ENCODE measurements around the gene CSNK1E.

Gene CSNK1E

DNA sequence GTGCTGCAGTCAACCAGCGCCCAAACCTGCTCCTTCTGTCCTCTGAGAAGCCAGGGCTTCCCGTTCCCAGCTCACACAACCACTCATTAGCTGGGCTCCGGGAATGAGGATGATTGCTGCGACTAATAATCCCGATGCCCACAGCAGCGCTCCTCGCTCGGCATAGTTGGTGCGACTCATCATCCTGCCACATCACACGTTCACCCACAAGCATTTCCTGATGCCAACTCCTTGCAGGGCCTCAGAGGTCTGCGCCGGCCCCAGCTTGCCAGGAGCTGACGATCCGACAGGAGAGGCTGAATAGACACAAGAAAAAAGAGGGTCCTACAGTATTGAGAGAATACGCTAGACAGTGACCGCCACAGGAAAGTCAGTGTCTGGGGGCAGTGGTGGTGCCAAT is 10.6 kb upstream of the CSNK1E start:
- DNase-seq: no peak

DNA sequence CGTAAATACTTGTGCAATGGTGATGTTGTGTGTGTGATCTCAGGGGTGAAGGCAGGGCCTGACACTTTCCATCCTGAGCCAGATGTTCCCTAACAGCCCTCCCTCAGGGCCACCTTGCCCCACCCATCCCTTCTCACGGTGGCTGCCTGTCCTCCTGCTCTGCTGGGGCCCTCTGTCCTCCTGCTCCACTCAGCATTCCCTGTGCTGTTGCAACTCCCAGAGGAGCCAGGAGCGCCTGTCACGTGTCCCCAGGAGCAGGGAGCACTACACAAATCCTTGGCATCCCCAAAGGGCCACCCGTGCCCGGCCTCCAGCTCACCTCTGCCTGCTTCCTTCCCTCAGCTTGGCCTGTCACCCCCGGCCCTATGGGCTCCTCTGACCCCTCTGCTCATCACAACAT is 10.2 kb upstream of the CSNK1E start:
- no peak for DNase-seq

DNA sequence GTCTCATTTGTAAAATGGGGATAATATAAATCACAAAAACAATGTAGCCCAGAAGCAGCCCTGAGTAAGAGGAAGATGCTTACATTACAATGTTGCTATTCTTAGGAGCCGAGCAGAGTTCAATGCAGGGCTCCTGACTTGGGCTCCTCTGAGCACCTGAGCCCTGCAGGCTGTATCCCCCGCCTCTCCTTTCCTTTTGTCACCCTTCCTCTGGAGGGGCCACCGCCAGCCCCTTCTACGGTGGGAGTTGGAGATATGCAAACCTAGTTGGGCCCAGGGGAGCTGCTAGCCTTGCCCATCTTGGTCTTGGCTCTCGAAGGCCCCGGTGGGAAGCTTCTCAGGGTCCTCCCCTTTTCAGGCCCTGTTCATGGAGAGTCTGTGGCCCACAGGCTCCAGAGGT is 8.4 kb upstream of the CSNK1E start:
- no peak for DNase-seq

DNA sequence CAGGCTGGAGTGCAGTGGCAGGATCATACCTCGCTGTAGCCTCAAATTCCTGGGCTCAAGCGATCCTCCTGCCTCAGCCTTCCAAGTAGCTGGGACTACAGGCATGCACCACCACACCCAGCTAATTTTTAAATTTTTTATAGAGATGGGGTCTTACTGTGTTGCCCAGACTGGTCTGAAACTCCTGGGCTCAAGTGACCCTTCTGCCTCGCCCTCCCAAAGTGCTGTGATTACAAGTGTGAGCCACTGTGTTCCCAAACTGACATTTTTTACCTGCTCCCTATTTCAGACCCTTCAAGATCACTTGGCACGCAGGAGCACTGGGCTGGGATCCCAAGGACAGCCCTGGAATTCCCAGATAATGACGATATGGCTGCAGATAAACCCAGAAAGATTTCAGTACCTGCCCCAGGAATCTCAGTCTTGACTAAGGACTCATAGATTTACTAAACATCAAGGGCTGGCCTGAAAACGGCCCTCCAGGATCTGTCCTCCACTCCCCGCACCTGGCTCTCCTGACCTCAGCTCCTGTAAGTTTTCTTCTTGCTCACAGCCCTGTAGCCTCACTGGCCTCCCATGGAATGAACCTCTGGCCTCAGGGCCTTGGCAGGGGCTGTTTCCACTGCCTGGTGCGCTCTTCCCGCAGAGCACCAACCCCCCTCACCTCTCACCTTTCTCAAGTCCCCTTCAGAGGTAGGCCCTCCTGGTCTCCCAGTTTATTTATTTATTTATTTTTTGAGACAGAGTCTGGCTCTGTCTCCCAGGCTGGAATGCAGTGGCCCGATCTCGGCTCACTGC is 3.6 kb upstream of the CSNK1E start:
- no peak for DNase-seq

DNA sequence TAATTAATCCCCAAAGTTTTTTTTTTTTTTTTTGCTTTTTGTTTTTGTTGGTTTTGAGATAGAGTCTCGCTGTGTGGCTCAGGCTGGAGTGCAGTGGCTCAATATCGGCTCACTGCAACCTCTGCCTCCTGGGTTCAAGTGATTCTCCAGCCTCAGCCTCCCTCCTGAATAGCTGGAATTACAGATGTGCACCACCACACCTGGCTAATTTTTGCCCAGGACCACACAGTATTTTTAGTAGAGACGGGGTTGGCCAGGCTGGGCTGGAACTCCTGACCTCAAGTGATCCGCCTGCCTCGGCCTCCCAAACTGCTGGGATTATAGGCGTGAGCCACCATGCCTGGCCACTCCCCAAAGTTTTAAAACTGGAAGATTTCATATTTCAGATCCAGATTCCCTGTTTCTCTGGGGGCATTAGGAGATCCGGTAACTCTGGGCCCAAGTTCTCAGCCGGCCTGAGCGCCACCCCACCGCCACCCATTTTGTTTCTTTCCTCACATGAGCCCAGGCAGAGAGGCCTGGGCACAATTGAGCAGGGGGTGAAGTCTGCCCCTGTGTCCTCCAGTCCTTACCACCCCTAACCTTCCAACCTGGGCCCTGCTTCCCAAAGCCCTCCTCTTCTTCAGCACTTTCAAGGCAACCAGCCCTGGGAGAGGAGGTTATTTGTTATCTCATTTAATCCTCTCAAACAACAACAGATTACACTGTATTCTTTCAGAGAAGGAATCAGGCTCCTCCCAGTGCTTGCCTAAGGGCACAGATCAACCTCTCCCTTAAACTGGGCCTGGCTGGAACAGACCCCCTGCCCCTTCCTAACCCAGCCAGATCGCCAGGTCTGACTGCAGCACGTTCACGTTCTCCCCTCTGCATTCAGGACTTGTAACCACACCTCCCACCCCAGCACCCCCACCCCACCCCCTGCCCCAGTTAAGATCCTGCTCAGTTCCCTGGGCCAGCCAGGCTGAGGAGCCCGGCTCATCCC is 1.9 kb upstream of the CSNK1E start:
- DNase-seq: no peak

DNA sequence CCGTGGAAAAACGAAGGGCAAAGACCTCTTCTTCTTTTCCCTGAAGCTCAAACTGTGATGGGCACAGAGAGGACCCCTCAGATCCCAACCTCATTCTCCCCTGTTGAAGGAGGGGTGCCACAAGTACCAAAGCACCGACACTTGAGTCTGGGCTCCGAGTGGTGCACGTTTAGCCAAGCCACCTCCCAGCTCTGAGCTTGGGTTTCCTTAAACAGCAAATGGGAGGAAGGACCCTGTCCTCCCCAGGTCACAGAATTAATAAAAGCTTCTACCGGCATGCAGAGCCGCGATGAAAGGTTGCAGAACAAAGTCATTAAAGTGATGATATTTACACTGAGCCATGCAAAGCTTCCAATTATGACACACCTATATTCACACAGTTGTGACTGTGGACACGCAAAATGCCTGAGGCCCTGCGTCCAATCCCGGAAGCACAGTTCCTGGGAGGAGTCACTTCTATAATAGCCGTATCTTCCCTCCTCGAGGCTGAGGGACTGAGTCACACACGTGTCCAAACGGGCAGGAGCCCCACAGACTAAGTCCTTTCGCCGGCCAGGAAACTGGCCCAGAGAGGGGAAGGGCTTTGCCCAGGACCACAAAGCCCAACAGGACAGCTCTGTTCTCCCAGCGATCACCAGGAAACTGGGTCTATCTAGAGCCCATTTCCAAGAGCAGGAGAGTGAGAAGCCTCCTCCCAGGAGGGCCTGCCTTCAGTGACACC is 922 bp upstream of the CSNK1E start:
- DNase-seq: no peak

DNA sequence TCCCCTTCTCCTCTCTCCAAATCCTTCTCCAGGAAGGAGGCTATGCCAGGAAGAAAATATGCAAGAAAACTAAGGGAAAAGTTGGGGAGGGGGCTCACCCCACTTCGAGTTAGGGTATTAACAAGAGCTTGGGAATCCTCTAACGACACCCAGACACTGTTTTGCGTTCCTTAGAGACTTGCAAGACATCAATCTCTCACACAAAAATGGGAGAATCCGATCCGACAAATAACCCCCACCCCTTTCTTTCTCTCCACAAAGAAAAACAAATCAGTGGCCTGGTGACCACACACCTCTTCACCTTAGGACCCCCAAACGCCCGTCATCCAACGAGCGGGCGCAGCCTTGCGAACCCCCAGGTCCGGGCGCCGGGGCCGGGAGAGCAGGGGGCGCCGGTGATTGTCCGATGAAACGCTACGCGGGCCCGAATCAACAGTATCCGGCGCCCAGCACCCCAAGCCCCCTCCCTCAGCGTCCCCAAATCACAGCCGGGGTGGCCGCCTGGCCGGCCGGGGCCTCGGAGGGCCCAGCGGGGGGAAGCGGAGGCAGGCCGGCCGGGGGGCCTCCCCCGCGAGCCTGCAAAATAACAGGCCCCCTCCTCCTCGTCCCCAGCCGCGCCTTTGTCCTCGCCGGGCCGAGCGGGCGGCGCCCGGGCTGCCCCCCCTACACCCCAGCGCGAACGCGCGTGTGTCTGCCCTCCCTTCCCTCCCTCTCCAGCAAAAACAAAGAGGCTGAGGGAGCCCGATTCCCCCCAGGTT is 690 bp downstream of the CSNK1E start:
- DNase-seq: peak; percentile 84

DNA sequence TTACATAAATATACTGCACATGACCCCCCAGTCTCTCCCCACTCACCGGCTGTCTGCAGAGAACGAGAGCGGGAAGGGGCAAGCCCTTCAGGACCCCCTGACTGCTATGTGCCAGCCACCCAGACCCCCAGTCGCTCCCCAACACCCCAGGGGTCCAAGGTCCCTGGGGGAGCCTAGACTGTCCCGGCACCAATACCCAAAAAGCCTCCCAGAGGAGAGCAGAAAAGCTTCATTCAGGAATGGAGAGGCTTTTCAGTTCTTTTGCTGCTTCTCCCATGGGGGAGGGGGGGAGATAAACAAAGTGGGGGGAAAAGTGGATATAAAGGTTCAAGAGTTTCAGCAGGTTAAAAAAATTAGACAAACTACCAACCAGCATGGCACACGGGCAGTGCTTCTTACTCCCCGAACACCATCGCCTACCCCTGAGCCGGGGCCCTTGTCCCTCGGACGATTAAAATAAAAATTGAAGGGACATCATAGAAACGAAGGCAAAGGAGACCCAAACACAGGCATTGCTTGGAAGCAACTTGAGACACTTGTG is 1.3 kb downstream of the CSNK1E start:
- no peak for DNase-seq

DNA sequence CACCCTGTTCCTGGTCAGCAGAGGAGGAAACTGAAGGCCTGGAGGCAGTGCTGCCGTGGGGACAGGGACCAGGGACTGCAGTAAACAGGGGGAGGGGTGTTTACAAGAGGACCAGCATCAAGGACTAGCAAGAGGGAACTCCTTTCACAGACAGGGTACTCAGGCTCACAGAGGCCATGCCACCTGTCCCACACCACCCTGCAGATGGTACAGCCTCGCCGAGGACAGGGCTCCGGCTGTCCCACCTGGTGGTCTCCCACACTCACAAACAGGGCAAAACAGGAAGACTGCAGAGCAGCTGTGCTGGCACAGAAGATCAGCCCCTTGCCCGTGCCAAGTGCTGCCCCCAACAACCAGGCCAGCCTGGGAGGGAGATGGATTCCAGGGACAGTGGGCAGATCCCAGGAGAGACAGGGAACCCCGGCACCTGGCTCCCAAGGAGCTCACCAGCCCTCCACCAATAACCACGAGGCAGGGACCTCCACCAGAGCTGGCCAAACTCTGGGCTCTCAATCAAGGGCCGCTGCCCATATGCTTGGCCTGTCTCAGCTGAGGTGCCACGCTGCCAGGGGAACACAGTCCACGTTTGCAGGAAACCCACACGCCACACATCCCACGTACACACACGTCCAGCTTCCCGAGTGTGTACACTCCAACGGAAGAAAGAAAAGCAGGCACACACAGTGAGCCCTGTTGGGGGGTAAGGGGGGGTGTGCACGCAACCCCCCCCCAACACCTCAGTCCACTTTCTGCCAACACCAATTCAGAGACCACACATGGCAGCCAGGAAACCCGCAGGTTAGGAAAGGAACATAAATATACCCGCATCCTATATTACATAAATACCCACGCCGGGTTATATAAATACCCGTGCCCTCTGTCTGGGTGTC is 2.1 kb downstream of the CSNK1E start:
- DNase-seq: no peak

DNA sequence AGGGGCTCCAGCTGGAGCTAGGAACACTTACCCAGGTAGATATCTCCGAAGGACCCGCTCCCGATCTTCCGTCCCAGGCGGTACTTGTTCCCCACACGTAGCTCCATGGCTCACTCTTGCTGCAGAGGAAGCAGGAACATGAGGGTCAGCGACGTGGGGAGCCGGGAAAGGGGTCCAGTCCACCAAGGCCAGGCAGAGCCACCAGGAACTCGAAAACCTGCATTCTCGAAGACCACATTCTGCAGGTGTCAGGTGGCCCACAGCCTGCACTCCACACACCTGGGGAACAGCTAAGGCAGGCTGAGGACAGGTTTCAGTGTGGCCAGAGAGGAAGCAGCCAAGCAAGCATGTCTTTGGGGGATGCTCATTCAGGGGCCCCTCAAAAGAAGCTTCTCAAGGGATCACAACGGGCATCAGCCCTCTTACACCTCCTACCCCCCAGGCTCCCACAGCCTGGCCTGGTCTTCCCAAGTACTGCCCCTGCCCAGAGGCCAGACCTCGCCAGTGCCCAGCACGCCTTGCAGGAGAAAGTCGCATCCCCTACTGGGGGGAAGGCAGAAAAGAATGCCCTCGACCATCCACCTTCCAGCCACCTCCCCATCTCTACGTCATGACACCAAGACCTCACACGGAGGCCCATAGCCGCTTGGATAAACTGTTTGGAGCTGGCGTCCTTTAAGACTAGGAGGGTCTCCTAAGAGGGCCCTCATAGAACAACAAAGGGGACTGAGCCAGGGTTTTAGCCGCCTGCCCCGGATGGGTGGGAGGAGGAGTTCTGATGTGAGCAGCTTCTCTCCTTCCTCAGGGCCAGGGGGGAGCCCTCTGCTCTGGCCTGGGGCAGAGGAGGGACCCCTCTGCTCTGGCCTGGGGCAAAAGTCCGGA is 2.9 kb downstream of the CSNK1E start:
- no peak for DNase-seq

DNA sequence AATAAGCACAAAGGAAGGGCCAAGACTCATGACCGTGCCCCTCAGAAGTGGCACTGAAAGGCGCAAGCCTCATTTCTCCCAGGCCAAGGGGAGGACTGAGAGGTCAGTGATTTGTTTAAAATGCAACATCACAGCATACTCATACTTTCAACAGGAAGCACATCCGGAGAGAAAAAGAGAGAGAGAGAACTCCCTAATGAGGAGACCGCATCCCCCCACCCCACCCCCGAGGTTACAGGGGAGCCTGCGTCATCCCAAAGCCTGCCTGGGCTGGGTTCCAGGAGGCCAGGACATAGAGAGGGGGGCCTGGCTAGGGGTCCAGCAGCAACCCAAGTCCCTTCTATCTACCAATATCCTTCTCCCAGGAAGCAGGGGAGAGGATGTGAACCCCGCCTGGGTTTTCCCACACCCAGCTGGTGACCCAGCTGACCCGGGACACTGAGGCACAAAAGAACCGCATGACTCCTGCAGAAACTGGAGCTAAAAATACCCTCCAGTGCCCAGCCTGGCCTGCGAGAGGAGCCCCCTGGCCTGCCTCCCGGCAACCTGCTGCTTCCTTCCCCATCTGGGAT is 3.8 kb downstream of the CSNK1E start:
- no peak for DNase-seq

DNA sequence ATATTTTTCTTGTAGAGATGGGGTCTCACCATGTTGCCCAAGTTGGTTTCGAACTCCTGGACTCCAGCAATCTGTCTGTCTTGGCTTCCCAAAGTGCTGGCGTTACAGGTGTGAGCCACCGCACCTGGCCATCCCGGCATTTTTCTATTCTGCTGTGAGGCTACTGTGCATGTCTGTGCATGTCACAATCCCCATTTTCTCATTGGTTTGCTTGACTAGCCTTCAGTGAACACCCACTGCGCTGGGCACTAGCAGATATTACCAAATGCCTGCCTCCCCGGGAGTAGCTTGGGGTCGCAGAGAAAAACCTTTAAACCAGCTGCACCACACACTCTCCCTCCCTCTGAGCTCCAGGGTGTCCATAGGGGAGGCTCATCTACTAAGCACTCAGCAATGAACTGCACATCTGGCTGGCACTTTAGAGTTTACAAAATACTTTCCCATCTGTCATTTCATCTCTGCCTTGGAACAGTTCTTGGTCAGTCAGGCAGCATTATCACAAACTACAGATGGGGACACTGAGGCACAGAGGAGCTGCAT is 4.9 kb downstream of the CSNK1E start:
- no peak for DNase-seq

DNA sequence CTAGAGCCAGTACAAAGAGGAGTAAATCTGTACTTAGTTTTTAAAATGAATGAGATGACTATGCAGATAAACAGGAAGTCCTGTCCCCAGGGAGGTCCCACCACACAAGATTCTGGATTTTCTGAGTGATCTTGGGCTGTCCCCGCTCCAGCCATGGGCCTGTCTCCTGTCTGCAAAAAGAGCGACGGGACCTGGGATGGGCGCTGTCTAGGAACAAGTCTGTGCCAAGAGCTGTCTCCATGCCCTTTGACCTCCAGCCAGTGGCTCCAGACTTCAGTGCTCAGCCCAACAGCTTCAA is 6.0 kb downstream of the CSNK1E start:
- DNase-seq: no peak

DNA sequence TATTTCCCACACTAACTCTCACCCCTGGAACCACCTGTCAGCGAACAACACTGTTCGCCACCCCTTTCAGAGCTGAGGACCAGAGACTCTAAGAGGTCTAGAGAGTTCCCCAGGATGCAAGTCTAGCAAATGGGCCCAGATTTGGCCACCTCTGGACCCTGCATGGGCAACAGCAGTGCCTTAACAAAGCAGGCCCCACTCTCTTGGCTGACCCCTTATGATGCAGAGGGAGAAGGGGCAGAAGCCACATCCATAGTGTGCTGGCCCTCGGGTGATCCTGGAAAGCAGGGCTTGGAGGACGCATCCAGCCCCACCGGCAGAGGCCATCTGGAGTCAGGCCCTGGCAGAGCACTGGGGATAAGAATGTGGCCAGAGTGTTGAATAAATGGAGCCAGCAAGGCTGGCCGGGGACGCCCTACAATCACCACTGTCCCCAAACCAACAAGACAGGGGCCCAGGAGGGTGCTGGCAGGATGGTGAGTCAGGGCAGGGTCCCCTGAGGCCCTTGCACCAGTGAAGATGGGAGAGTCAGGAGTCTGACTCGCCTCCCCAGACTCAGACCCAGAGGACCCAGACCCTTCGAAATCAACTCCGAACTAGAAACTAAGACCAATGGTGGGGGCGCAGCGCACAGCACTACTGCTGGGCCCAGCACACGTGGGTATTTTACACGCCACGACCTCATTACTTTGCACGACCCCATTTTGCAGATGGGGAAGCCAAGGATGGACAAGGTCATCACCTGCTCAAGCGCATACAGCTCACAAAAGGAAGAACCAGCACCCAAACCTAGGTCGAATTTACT is 6.5 kb downstream of the CSNK1E start:
- DNase-seq: no peak

DNA sequence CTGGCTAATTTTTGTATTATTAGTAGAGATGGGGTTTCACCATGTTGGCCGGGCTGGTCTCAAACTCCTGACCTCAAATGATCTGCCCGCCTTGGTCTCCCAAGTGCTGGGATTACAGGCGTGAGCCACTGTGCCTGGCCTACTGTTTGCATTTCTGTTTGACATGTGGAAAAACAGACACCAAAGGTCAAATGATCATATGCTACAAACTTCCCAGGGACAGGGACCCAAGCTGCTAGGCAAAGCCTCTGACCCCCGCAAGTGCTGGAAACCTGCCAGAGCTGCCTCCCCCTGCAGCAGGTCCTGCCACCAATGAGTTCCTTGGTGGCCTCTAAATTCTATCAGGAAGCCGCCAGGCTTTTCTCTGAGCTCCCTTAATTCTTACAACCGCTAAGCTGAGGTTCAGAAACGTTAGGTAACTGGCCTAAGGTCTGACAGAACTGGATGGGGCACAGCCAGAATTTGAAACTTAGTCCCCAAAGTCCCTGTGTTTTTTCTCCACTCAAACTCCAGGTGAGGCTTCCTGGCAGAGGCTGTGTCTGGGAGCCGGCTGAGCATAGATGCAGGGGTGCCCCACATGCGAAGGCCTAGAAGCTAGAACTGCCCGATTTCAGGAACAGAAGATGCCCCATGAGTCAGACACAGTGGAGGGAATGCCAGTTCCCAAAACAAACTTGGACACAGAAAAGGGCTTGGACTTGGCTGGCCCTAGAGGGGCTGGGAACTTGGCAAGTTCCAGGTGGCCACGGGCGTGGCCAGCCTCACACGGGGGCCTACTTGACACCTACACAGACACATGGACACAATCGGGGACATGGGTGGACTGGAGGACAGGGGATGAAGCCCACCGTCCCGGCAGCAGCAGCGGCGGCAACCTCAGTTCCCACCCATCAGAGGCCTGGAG is 7.4 kb downstream of the CSNK1E start:
- no peak for DNase-seq

DNA sequence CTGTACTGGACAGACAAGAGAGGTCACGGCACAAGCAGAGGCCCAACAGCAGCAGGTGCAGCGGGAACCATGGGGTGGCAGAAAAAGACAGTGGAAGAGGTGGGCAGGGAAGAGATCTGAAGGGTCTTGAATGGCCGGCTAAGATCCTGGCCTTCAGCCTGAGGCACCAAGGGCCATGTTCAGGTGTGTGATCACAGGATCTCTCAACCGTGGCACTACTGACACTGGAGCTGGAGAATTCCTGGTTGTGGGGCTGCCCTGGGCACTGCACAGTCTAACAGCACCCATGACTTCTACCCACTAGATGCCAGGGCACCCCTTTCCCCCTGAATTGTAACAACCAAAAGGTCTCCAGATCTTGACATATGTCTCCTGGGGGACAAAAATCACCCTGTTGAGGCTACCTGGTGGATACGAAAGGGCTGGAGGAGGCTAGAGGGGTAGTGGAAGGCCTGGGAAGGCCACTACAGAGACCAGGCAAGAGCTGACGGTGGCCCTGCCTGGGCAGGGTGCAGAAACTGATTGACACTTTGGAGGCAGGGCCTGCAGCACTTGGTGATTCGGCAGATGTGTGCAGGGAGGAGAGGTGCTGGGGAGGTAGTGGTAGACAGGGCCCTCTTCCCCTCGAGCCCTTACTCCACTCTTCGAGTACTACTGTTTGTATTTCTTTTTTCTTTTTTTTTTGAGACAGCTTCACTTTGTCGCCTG is 8.3 kb downstream of the CSNK1E start:
- no peak for DNase-seq

All from activated CD8-positive, alpha-beta memory T cell treated with anti-CD3 and anti-CD28 coated beads for 24 hours (primary cell).